OCI-LY7 (cell line): ENCODE measurements around the gene LHX3.

Experiments used
- EZH2phosphoT487 ChIP-seq: fragments of 200-600 bp; sonication (generic); IDR thresholded peaks from 2 replicates; pipeline ENCODE4 v1.6.1; 2018; ENCODE audit warnings: low read depth, borderline replicate concordance, mild to moderate bottlenecking, mixed run types, antibody characterized with exemption, low read length, moderate library complexity, mixed read lengths
- TF ChIP-seq, protein P1 (sequence below): fragments of 200-600 bp; sonication (generic); conservative IDR thresholded peaks from 2 replicates; pipeline ENCODE4 v1.5.1; 2014; ENCODE audit warnings: mild to moderate bottlenecking, antibody characterized with exemption, low read length, moderate library complexity, mixed read lengths

DNA sequence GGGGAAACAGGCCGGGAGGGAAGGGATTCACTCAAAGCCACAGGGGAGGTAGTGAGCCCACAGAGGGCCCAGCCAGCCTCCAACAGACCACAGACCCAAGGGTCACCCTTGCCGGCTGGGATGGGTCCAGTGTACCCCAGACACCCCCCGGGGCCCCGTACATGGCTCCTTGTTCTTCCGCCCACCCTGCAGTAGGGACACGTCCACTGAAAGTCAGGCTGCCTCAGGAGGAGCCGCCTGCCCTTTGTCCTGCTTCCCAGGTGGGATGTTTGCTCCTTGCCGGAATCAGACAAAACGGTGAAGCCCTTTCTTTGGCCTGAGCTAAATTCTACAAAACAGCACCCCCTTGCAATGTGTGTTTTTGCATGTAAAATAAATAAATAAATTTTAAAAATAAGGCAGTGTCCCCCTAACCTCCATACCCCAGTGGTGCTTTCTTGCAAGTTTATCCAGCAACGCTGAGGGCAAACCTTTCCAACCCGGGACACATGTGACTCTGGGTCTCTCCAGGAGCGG is 25.8 kb downstream of the LHX3 start:
- TF ChIP-seq, protein P1, sequence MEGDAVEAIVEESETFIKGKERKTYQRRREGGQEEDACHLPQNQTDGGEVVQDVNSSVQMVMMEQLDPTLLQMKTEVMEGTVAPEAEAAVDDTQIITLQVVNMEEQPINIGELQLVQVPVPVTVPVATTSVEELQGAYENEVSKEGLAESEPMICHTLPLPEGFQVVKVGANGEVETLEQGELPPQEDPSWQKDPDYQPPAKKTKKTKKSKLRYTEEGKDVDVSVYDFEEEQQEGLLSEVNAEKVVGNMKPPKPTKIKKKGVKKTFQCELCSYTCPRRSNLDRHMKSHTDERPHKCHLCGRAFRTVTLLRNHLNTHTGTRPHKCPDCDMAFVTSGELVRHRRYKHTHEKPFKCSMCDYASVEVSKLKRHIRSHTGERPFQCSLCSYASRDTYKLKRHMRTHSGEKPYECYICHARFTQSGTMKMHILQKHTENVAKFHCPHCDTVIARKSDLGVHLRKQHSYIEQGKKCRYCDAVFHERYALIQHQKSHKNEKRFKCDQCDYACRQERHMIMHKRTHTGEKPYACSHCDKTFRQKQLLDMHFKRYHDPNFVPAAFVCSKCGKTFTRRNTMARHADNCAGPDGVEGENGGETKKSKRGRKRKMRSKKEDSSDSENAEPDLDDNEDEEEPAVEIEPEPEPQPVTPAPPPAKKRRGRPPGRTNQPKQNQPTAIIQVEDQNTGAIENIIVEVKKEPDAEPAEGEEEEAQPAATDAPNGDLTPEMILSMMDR: no peak
- TF ChIP-seq EZH2phosphoT487: no peak
